OCI-LY3 (cell line): Measurements from ENCODE around the gene CT45A5.
"Not testable (repeated sequence)": the region's sequence is repeated elsewhere in the genome, so short reads cannot be mapped to it uniquely, and the experiment has no call there.

Experiments
- CTCF ChIP-seq: fragments of 200-600, 300-600 bp; sonication (generic); IDR thresholded peaks from 2 replicates; pipeline ENCODE4 v1.5.1; 2014; ENCODE audit warnings: antibody characterized with exemption, low read length, low read depth
- EZH2phosphoT487 ChIP-seq: fragments of 200-600 bp; shearing (Covaris generic); IDR thresholded peaks from 2 replicates; pipeline ENCODE4 v1.6.1; 2018; ENCODE audit warnings: antibody characterized with exemption, mixed run types, low read depth

DNA sequence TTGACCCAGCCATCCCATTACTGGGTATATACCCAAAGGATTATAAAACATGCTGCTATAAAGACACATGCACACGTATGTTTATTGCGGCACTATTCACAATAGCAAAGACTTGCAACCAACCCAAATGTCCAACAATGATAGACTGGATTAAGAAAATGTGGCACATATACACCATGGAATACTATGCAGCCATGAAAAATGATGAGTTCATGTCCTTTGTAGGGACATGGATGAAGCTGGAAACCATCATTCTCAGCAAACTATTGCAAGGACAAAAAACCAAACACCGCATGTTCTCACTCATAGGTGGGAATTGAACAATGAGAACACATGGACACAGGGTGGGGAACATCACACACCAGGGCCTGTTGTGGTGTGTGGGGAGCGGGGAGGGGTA, 40.6 kb downstream of the CT45A5 start:
- TF ChIP-seq CTCF, EZH2phosphoT487: not testable (repeated sequence)
